Measurements from ENCODE around the gene TPP1.

The TPP1 gene

DNA sequence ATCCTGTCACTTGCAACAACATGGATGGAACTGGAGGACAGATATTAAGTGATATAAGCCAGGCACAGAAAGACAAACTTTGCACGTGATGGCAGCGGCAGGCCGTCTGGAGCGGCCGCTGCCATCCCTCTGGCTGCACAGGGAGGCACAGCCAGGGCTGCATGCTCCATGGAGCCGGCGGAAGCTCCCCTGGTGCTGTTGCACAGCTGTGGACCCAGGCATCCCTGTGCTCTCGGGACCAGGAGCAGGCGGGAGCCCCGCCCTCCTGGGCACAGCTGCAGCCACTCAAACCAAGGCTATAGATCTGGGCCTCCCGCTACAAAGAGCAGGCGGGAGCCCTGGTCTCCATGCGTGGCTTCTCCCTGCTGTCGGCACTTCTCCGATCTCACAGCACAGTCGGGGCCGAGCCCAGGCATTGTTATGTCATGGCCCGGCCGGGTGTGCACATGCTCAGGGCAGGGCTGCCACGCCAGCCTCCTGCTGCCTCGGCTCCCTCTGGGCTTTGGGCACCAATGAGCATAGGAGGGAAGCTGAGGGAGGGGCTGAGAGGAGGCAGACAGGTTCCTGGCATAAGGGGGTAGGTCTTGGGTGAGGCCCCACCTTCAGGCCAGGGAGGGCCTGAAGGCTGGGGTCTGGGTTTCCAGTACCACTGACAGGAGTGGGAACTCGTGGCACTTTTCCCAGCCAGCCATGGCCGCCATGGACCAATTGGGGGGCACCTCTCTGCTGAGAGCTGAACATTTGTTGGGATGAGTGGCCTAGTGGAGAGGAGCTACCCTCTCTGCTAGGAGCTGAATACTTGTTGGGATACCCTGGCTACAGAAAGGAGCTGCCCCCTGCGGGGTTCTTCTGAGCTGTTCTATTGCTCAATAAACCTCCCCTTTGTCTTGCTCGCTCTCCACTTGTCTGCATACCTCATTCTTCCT, 32.5 kb downstream of the TPP1 start:
- no peaks in the 10 kb centered on the region for H3K9me3 ChIP-seq (ENCODE audit: control insufficient read depth, low read length)
- H3K36me3 ChIP-seq (ENCODE audit: control insufficient read depth, insufficient read depth, low read length): no peaks in the 10 kb centered on the region
- H3K4me3 ChIP-seq (ENCODE audit: low read length): no peak overlapping the region
- H3K4me1 ChIP-seq (ENCODE audit: control insufficient read depth, insufficient read depth, low read length): no peaks in the 10 kb centered on the region
- H3K9ac ChIP-seq (ENCODE audit: low read length): no peak overlapping the region
- H3K27me3 ChIP-seq (ENCODE audit: control insufficient read depth, insufficient read depth, low read length): no peaks in the 10 kb centered on the region

DNA sequence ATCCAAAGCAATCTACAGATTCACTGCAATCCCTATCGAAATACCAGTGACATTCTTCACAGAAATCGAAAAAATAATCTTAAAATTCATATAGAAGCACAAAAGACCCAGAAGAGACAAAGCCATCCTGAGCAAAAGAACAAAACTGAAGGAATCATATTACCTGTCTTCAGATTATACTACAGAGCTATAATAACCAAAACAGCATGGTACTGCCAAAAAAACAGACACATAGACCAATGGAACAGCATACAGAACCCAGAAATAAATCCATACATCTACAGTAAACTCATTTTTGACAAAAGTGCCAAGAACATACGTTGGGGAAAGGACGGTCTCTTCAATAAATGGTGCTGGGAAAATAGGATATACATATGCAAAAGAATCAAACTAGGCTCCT, 34.7 kb downstream of the TPP1 start:
- H3K9ac ChIP-seq (ENCODE audit: low read length): no peak overlapping the region
- no peaks in the 10 kb centered on the region for H3K4me1 ChIP-seq (ENCODE audit: control insufficient read depth, insufficient read depth, low read length)
- no peaks in the 10 kb centered on the region for H3K9me3 ChIP-seq (ENCODE audit: control insufficient read depth, low read length)
- H3K4me3 ChIP-seq (ENCODE audit: low read length): no peak overlapping the region
- H3K36me3 ChIP-seq (ENCODE audit: control insufficient read depth, insufficient read depth, low read length): no peaks in the 10 kb centered on the region
- H3K27me3 ChIP-seq (ENCODE audit: control insufficient read depth, insufficient read depth, low read length): no peaks in the 10 kb centered on the region

DNA sequence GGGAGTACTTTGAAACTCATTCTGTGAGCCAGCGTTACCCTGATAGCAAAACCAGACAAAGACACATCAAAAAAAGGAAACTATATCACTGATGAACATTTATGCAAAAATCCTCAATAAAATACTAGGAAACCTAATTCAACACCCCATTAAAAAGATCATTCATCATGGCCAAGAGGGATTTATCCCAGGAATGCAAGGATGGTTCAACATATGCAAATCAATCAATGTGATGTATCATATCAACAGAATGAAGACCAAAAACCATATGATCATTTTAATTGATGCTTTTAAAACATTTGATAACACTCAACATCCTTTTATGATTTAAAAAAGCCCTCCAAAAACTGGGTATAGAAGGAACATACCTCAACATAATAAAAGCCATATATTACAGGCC, 35.6 kb downstream of the TPP1 start:
- Histone ChIP-seq H3K4me3 (ENCODE audit: low read length) (no peak overlapping the region), H3K27me3 (ENCODE audit: control insufficient read depth, insufficient read depth, low read length) (no peaks in the 10 kb centered on the region), H3K9ac (ENCODE audit: low read length) (no peak overlapping the region), H3K4me1 (ENCODE audit: control insufficient read depth, insufficient read depth, low read length) (no peaks in the 10 kb centered on the region), H3K9me3 (ENCODE audit: control insufficient read depth, low read length) (no peaks in the 10 kb centered on the region), H3K36me3 (ENCODE audit: control insufficient read depth, insufficient read depth, low read length) (no peaks in the 10 kb centered on the region)

DNA sequence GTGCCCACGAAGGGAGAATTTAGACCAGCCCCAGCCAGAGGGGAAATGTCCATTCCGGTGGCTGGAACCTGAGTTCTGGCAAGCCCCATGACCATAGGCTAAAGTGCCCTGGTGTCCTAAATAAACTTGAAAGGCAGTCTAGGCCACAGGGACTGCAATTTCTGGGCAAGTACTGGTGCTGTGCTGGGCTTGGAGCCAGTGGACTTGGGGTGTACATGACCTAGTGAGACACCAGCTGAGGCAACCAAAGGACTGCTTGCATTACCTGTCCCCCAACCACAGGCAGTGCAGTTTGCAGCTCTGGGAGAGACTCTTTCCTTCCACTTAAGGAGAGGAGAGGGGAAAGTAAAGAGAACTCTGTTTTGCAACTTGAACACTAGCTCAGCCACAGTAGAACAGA, 39.5 kb downstream of the TPP1 start:
- no peak overlapping the region for H3K4me3 ChIP-seq (ENCODE audit: low read length)
- no peak overlapping the region for H3K9ac ChIP-seq (ENCODE audit: low read length)
- no peaks in the 10 kb centered on the region for H3K36me3 ChIP-seq (ENCODE audit: control insufficient read depth, insufficient read depth, low read length)
- H3K27me3 ChIP-seq (ENCODE audit: control insufficient read depth, insufficient read depth, low read length): no peaks in the 10 kb centered on the region
- H3K4me1 ChIP-seq (ENCODE audit: control insufficient read depth, insufficient read depth, low read length): no peaks in the 10 kb centered on the region
- no peaks in the 10 kb centered on the region for H3K9me3 ChIP-seq (ENCODE audit: control insufficient read depth, low read length)

GRCh38 chr11:6578134-6578533, 41.1 kb downstream of the TPP1 start:
- H3K36me3 ChIP-seq (ENCODE audit: control insufficient read depth, insufficient read depth, low read length): no peaks in the 10 kb centered on the region
- H3K9me3 ChIP-seq (ENCODE audit: control insufficient read depth, low read length): no peaks in the 10 kb centered on the region
- H3K4me3 ChIP-seq (ENCODE audit: low read length): no peak overlapping the region
- H3K4me1 ChIP-seq (ENCODE audit: control insufficient read depth, insufficient read depth, low read length): no peaks in the 10 kb centered on the region
- H3K27me3 ChIP-seq (ENCODE audit: control insufficient read depth, insufficient read depth, low read length): no peaks in the 10 kb centered on the region
- no peak overlapping the region for H3K9ac ChIP-seq (ENCODE audit: low read length)

GRCh38 chr11:6576471-6577373, 42.5 kb downstream of the TPP1 start:
- Histone ChIP-seq H3K27me3 (ENCODE audit: control insufficient read depth, insufficient read depth, low read length) (no peaks in the 10 kb centered on the region), H3K9ac (ENCODE audit: low read length) (no peak overlapping the region), H3K4me3 (ENCODE audit: low read length) (no peak overlapping the region), H3K36me3 (ENCODE audit: control insufficient read depth, insufficient read depth, low read length) (no peaks in the 10 kb centered on the region), H3K9me3 (ENCODE audit: control insufficient read depth, low read length) (no peaks in the 10 kb centered on the region), H3K4me1 (ENCODE audit: control insufficient read depth, insufficient read depth, low read length) (no peaks in the 10 kb centered on the region)

DNA sequence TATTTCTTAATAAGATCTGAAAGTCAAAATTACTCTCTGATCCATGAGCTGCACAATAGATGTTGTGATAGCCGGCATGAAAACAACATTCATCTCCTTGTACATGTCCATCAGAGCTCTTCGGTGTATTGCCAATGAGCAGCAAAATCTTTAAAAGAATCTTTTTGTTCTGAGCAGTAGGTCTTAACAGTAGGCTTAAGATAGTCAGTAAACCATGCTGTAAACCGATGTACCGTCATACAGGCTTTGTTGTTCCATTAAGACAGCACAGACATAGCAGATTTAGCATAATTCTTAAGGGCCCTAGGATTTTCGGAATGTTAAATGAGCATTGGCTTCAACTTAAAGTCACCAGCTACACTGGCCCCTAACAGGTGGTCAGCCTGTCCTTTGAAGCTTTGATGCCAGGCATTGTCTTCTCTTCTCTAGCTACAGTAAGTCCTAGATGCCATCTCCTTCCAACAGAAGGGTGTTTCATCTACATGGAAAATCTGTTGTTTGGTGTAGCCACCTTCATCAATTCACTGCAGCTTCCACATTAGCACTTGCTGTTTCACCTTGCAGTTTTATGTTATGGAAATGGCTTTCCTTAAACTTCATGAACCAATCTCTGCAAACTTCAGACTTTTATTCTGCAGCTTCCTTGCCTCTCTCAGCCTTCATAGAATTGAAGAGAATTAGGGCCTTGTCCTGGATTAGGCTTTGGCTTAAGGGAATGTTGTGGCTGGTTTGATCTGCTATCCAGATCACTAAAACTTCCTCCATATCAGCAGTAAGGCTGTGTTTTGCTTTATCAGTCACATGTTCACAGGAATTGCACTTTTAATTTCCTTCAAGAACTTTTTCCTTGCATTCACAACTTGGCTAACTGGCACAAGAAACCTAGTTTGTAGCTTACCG, 44.2 kb downstream of the TPP1 start:
- Histone ChIP-seq H3K4me1 (ENCODE audit: control insufficient read depth, insufficient read depth, low read length) (no peaks in the 10 kb centered on the region), H3K9me3 (ENCODE audit: control insufficient read depth, low read length) (no peaks in the 10 kb centered on the region), H3K27me3 (ENCODE audit: control insufficient read depth, insufficient read depth, low read length) (no peaks in the 10 kb centered on the region), H3K9ac (ENCODE audit: low read length) (no peak overlapping the region), H3K36me3 (ENCODE audit: control insufficient read depth, insufficient read depth, low read length) (no peaks in the 10 kb centered on the region), H3K4me3 (ENCODE audit: low read length) (no peak overlapping the region)

DNA sequence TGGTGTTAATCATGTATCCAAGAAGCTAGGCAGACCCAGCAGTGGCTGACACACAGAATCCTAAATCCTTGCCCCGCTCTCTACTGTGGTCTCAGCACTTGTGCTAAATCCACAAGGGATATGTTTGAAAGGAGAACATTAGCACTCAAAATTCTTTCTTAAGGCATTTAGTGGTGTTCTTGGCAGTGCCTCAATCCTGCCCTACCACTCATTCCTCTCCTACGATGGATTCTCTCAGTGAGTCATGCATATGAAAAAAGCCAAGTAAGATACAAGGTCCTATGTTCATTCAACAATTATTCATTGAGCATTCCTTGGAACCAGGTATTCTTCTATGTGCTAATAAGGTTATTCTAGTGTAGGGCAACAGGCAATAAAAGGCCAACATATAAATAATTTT, 47.0 kb downstream of the TPP1 start:
- Histone ChIP-seq H3K4me1 (ENCODE audit: control insufficient read depth, insufficient read depth, low read length) (peaks cover 6% of the 10 kb centered on the region), H3K4me3 (ENCODE audit: low read length) (no peak overlapping the region), H3K9me3 (ENCODE audit: control insufficient read depth, low read length) (no peaks in the 10 kb centered on the region), H3K27me3 (ENCODE audit: control insufficient read depth, insufficient read depth, low read length) (no peaks in the 10 kb centered on the region), H3K36me3 (ENCODE audit: control insufficient read depth, insufficient read depth, low read length) (no peaks in the 10 kb centered on the region), H3K9ac (ENCODE audit: low read length) (no peak overlapping the region)

DNA sequence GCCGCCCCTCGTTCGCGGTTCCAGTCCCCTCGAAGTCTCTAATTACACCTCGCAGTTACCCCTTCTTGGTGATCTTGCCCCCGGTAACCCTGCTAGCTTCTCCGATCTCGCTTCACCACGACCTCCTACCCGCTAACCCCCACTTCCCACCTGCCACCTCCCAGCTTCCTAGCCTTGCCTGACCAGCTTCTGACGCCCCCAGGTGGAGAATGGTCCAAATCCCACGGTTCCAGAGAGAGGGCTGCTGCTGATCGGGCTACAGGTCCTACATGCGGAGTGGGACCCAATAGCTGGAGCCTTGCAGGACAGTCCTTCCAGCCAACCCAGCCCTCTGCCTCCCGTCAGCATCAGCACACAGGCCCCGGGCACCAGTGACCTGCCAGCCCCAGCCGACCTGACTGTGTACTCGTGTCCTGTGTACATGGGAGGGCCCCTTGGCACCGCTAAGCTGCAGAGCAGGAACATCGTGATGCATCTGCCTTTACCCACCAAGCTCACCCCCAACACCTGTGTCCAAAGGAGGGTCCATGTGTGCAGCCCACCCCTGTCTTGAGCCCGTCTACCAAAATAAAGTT, 47.7 kb downstream of the TPP1 start:
- Histone ChIP-seq H3K4me1 (ENCODE audit: control insufficient read depth, insufficient read depth, low read length) (peaks cover 6% of the 10 kb centered on the region), H3K4me3 (ENCODE audit: low read length) (no peak overlapping the region), H3K36me3 (ENCODE audit: control insufficient read depth, insufficient read depth, low read length) (no peaks in the 10 kb centered on the region), H3K27me3 (ENCODE audit: control insufficient read depth, insufficient read depth, low read length) (no peaks in the 10 kb centered on the region), H3K9me3 (ENCODE audit: control insufficient read depth, low read length) (no peaks in the 10 kb centered on the region), H3K9ac (ENCODE audit: low read length) (no peak overlapping the region)

DNA sequence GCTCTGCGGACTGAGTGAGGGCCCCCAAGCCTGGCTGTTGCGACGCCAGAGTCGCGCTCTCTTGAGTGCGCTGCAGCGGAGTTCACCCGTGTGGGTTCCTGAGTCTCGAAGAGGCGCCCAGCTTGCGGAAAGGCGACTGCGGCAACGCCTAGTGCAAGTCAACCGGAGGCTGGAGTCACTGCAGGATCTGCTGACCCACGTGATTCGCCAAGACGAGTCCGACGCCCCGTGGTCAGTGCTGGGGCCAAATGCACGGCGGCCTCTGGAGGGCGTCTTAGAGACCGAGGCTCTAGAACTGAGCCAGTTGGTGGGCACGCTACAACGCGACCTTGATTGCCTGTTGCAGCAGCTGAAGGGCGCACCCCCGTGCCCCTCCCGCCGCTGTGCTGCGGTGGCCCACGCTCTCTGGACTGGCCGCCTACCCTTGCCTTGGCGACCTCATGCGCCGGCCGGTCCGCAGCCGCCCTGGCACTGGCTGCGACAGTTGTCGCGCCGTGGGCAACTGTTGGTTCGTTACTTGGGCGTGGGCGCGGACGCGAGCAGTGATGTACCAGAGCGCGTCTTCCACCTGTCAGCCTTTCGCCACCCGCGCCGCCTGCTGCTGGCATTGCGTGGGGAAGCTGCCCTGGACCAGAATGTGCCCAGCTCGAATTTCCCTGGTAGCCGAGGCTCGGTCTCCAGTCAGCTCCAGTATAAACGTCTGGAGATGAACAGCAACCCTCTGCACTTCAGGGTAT, 48.4 kb downstream of the TPP1 start:
- no peaks in the 10 kb centered on the region for H3K27me3 ChIP-seq (ENCODE audit: control insufficient read depth, insufficient read depth, low read length)
- no peak overlapping the region for H3K4me3 ChIP-seq (ENCODE audit: low read length)
- no peaks in the 10 kb centered on the region for H3K9me3 ChIP-seq (ENCODE audit: control insufficient read depth, low read length)
- no peak overlapping the region for H3K9ac ChIP-seq (ENCODE audit: low read length)
- H3K36me3 ChIP-seq (ENCODE audit: control insufficient read depth, insufficient read depth, low read length): no peaks in the 10 kb centered on the region
- H3K4me1 ChIP-seq (ENCODE audit: control insufficient read depth, insufficient read depth, low read length): peaks cover 6% of the 10 kb centered on the region

GRCh38 chr11:6569706-6570105, 49.5 kb downstream of the TPP1 start:
- H3K9ac ChIP-seq (ENCODE audit: low read length): no peak overlapping the region
- no peak overlapping the region for H3K4me3 ChIP-seq (ENCODE audit: low read length)
- no peaks in the 10 kb centered on the region for H3K9me3 ChIP-seq (ENCODE audit: control insufficient read depth, low read length)
- no peaks in the 10 kb centered on the region for H3K27me3 ChIP-seq (ENCODE audit: control insufficient read depth, insufficient read depth, low read length)
- H3K36me3 ChIP-seq (ENCODE audit: control insufficient read depth, insufficient read depth, low read length): no peaks in the 10 kb centered on the region
- H3K4me1 ChIP-seq (ENCODE audit: control insufficient read depth, insufficient read depth, low read length): peaks cover 6% of the 10 kb centered on the region
